Dedifferentiated amniotic fluid mesenchymal stem cell (primary cell): ENCODE results near the gene NOXO1.
"Not testable (repeated sequence)": the region's sequence is repeated elsewhere in the genome, so short reads cannot be mapped to it uniquely, and the experiment has no call there.

Source experiments
- DNase-seq: peaks from one replicate; pipeline ENCODE4 v3.0.0-alpha.2; 2016; ENCODE audit errors: extremely low spot score

NOXO1 gene

GRCh38 chr16:1981398-1981836, at the start of gene NOXO1:
TSS of gene NOXO1 (minus strand) at chr16:1981469. CDS start at chr16:1981179, 290 bp downstream.
- no peak for DNase-seq

GRCh38 chr16:2030036-2030435, 48.8 kb upstream of the NOXO1 start:
- no peak for DNase-seq

GRCh38 chr16:2029350-2029749, 48.1 kb upstream of the NOXO1 start:
- no peak for DNase-seq

- no peak for DNase-seq
Measured at GRCh38 chr16:2028620-2029220, 47.5 kb upstream of the NOXO1 start.

GRCh38 chr16:2028146-2028545, 46.9 kb upstream of the NOXO1 start:
- DNase-seq, result no peak

- no peak for DNase-seq
Measured at GRCh38 chr16:2027024-2028010, 46.0 kb upstream of the NOXO1 start.

- DNase-seq, result no peak
Measured at GRCh38 chr16:2026461-2027023, 45.3 kb upstream of the NOXO1 start, which contains the start of gene NHERF2. TSS of gene NHERF2 (plus strand) at chr16:2026902. CDS start at chr16:2027006, 104 bp downstream.

GRCh38 chr16:2025878-2026460, 44.7 kb upstream of the NOXO1 start:
- no peak for DNase-seq

GRCh38 chr16:2025251-2025650, 44.0 kb upstream of the NOXO1 start:
- DNase-seq, result no peak

- DNase-seq, result no peak
Measured at GRCh38 chr16:2024032-2024420, 42.8 kb upstream of the NOXO1 start.

- peak; percentile 81 for DNase-seq
Measured at GRCh38 chr16:2023092-2024031, 42.1 kb upstream of the NOXO1 start.

GRCh38 chr16:2022723-2023091, 41.4 kb upstream of the NOXO1 start:
- no peak for DNase-seq

GRCh38 chr16:2019921-2020831, 38.9 kb upstream of the NOXO1 start:
- DNase-seq, result no peak

GRCh38 chr16:2019518-2019920, 38.2 kb upstream of the NOXO1 start, which contains the start of gene NPW:
TSS of gene NPW (plus strand) at chr16:2019785.
- DNase-seq, result no peak

- DNase-seq, result no peak
Measured at GRCh38 chr16:2016407-2016922, 35.2 kb upstream of the NOXO1 start.

GRCh38 chr16:2015947-2016208, 34.6 kb upstream of the NOXO1 start:
- no peak for DNase-seq

GRCh38 chr16:2015117-2015946, 34.1 kb upstream of the NOXO1 start:
- DNase-seq, result no peak

GRCh38 chr16:2013527-2013926, 32.3 kb upstream of the NOXO1 start:
- no peak for DNase-seq

GRCh38 chr16:2011726-2012125, 30.5 kb upstream of the NOXO1 start:
- DNase-seq, result not testable (repeated sequence)
